Activated T-helper 17 cell treated with anti-CD3 and anti-CD28 coated beads, Interleukin-2, amount 50 U/mL, for 72 hours (primary cell): ENCODE data around the gene NARF. TPM values are rescaled to one million over a fixed set of nuclear protein-coding genes. Genes with fewer than 3 reads are reported as not detected.

ENCODE experiments used
- ATAC-seq: fragments of 150-1000 bp; cut with Tn5 transposase; replicated peaks from 2 replicates; pipeline ENCODE4 v1.10.0; 2021; ENCODE audit warnings: mild to moderate bottlenecking, moderate library complexity
- H3K27ac Mint-ChIP-seq: one replicate; pipeline ENCODE4 v1.8.0; 2022; ENCODE audit warnings: mixed read lengths
- H3K27me3 Mint-ChIP-seq: one replicate; pipeline ENCODE4 v1.8.0; 2022; ENCODE audit warnings: mixed read lengths
- H3K36me3 Mint-ChIP-seq: one replicate; pipeline ENCODE4 v1.8.0; 2022; ENCODE audit warnings: low read depth, mild to moderate bottlenecking, mixed read lengths
- H3K4me1 Mint-ChIP-seq: one replicate; pipeline ENCODE4 v1.8.0; 2022; ENCODE audit warnings: mixed read lengths
- H3K4me3 Mint-ChIP-seq: one replicate; pipeline ENCODE4 v1.8.0; 2022; ENCODE audit warnings: mild to moderate bottlenecking, mixed read lengths
- H3K9me3 Mint-ChIP-seq: one replicate; pipeline ENCODE4 v1.8.0; 2022; ENCODE audit warnings: mixed read lengths
- total RNA-seq, 2 donors: library from RNA; stranded (reverse); gene quantifications; one replicate each; pipeline ENCODE4 v1.2.3, GENCODE V29; 2022

The NARF gene
- total RNA-seq, 2 donors from 2014 or later = 164 to 194 TPM

- H3K4me1 Mint-ChIP-seq = peaks cover 22% of the 10 kb centered on the region
- H3K4me3 Mint-ChIP-seq = no peak overlapping the region
Measured at GRCh38 chr17:82464567-82464929, 6.0 kb downstream of the NARF start.

DNA sequence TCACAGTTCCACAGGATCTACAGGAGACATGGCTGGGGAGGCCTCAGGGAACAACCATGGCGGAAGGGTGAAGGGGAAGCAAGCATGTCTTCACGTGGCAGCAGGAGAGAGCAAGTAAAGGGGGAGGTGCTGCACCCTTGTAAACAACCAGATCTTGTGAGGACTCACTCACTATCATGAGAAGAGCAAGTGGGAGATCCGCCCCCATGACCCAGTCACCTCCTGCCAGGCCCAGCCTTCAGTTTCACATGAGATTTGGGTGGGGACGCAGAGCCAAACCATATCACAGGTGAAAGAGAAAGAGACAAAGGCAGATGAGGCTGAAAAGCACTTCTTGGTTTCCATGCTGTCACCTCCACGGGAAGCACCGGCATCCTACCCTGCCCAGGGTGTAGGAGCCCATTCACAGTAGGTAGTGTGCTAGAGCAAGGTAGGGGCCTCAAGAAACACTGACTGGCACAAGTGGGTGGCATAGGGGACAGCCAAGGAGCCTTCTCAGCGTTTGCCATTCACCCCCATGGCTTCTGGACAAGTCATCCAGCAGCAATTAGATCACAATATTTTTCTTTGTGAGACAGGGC is 6.6 kb downstream of the NARF start:
- Mint-ChIP-seq H3K9me3 (no peaks in the 10 kb centered on the region), H3K36me3 (peaks cover 100% of the 10 kb centered on the region), H3K4me3 (no peak overlapping the region), H3K27ac (no peak overlapping the region), H3K27me3 (no peaks in the 10 kb centered on the region), H3K4me1 (peaks cover 22% of the 10 kb centered on the region)
- peak; percentile 73 for ATAC-seq

More at GRCh38 chr17:82464567-82464929, 6.0 kb downstream of the NARF start:
- Mint-ChIP-seq H3K36me3 (peaks cover 100% of the 10 kb centered on the region), H3K27me3 (no peaks in the 10 kb centered on the region), H3K9me3 (no peaks in the 10 kb centered on the region), H3K27ac (peak overlapping the region; percentile 28)
- no peak for ATAC-seq

DNA sequence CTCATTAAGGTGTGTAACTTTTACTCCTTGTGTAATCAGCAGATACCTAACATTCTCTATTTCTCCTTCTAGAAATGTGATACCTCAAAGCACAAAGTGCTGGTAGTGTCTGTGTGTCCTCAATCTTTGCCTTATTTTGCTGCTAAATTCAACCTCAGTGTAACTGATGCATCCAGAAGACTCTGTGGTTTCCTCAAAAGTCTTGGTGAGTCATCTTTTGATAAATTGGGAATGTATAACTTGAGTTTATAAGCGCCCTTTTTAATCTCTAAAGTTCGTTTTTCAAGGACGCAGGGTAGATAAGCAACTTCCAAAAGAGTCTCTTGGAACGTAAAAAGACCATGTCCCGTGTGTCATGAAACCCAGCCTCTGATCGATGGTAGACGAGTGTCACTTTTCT is 10.2 kb downstream of the NARF start:
- no peaks in the 10 kb centered on the region for H3K9me3 Mint-ChIP-seq

DNA sequence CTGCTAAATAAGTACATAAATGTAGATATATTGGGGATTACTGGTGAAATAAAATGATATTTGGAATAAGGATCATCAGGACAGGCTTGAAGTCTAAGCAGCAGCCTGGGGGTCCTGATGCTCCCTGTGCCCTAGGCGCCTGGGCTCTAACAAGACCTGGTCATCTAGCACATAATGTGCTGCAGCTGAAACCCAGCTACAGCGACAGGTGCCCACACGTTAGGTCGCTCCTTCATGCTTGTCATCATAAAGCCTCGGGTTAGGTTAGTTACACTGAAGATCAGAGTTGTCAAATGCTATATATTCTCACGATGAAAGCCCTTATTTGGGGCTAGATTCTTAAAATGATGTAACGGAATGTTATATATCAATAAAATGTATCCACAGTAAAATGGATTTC is 11.5 kb downstream of the NARF start:
- Mint-ChIP-seq H3K27me3 (no peaks in the 10 kb centered on the region), H3K4me1 (peaks cover 6% of the 10 kb centered on the region), H3K4me3 (no peak overlapping the region), H3K9me3 (no peaks in the 10 kb centered on the region), H3K27ac (no peak overlapping the region), H3K36me3 (peaks cover 97% of the 10 kb centered on the region)
- ATAC-seq = no peak

More for the DNA sequence above, 10.2 kb downstream of the NARF start:
- Mint-ChIP-seq H3K36me3 (peaks cover 98% of the 10 kb centered on the region), H3K4me3 (no peak overlapping the region), H3K27ac (no peak overlapping the region), H3K27me3 (no peaks in the 10 kb centered on the region), H3K4me1 (peaks cover 8% of the 10 kb centered on the region)
- ATAC-seq = no peak

DNA sequence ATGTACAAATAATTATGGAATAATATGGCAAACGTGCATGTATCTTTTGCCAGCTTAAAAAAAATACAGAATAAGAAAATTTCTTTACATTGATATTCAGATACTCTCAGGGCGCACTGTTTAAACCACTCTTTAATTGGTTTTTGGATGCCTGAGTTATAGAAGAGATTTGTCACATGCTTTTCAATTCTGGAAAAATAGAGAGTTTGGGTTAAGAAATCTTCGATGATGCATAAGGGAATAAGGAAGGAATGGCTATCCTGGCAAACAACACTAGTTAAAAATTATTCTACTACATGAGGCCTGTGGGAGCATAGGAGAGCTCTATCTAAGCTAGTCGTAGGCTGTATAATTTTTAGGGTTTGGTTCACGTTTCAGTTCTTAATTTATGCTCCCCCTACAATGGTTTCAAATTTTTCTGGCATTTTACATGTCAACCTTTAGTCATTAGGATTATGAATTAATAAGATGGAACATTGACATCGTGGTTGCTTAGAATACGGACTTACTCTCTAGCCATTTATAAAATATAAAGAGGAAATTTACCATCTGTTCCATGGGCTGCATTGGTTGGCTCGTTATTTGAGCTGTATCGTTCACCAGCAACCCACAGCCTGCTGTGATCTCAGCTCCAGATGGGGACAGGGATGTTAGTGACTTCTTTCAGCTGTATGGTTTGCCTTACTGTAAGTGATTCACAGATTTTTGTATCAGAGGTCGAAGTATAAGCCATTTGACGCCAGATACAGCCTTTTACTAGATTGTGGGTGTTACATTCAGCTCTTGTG is 15.9 kb downstream of the NARF start:
- H3K36me3 Mint-ChIP-seq = peaks cover 88% of the 10 kb centered on the region
- ATAC-seq = no peak
- H3K4me3 Mint-ChIP-seq = no peak overlapping the region
- H3K9me3 Mint-ChIP-seq = no peaks in the 10 kb centered on the region
- no peak overlapping the region for H3K27ac Mint-ChIP-seq
- H3K4me1 Mint-ChIP-seq = peaks cover 6% of the 10 kb centered on the region
- no peaks in the 10 kb centered on the region for H3K27me3 Mint-ChIP-seq

GRCh38 chr17:82475458-82475857 is 16.9 kb downstream of the NARF start:
- no peaks in the 10 kb centered on the region for H3K9me3 Mint-ChIP-seq
- H3K4me3 Mint-ChIP-seq = no peak overlapping the region
- peaks cover 6% of the 10 kb centered on the region for H3K4me1 Mint-ChIP-seq
- ATAC-seq = no peak
- no peaks in the 10 kb centered on the region for H3K27me3 Mint-ChIP-seq
- H3K27ac Mint-ChIP-seq = no peak overlapping the region
- peaks cover 88% of the 10 kb centered on the region for H3K36me3 Mint-ChIP-seq

DNA sequence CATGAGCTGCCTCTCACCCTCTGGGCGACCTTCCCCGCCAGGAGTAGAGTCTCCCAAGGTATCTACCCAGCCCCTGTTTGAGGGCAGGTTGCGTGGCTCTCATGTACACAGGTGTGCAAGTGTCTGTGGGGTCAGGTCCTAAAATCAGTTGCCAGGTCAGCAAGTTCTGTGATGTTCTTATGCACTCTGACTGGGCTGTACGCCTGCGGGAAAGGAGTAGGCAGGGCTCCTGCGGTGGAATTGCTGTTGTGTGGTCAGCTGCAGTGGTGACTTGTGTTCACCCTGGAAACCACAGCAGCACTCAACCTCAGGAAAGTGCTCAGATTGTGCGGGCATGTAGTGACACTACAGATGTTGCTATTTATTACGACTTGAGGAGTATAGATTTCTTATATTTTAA is 19.4 kb downstream of the NARF start:
- no peak overlapping the region for H3K4me3 Mint-ChIP-seq
- no peaks in the 10 kb centered on the region for H3K27me3 Mint-ChIP-seq
- H3K36me3 Mint-ChIP-seq = peaks cover 87% of the 10 kb centered on the region
- H3K4me1 Mint-ChIP-seq = peaks cover 6% of the 10 kb centered on the region
- H3K27ac Mint-ChIP-seq = peak overlapping the region; percentile 46
- H3K9me3 Mint-ChIP-seq = no peaks in the 10 kb centered on the region
- ATAC-seq = no peak

DNA sequence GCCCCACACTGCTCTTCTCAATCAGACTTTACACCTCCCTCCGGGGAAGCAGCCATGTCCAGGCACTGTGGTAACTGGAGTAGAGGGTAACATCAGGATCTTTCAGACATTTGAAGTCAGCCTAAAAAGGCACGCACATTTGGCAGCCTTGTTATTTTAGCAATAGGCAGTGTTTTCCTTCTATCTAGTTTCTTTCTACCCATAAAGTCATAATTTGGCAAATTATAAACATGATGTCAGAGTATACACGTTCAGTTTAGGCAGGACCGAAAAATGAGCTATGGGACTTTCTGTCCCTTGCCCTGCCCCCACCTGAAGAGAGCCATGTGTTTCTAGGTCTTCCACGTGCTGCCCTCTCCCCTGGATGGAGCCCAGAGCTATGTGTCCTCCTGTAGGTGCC is 21.1 kb downstream of the NARF start:
- Mint-ChIP-seq H3K4me3 (no peak overlapping the region), H3K27ac (no peak overlapping the region), H3K4me1 (peaks cover 6% of the 10 kb centered on the region), H3K36me3 (peaks cover 89% of the 10 kb centered on the region), H3K27me3 (no peaks in the 10 kb centered on the region), H3K9me3 (no peaks in the 10 kb centered on the region)
- ATAC-seq = no peak

DNA sequence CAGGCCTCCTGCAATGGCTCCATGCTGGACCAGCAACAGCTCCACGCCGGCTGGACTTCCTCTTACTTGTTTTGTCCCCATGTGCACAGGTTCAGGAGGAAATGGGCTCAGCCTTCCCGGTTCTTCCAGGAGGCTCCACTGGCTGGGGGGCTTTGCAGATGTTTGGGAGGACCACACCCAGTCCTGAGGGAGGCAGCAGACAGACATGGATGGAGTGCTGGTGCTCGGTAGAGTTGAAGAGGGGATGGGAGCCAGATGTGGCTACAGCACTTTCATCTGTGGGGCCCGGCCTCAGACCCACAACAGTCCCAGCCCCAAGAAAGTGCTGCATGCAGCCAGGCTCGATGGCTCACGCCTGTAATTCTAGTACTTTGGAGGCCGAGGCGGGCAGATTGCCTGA is 21.8 kb downstream of the NARF start:
- peaks cover 89% of the 10 kb centered on the region for H3K36me3 Mint-ChIP-seq
- H3K27ac Mint-ChIP-seq = no peak overlapping the region
- no peaks in the 10 kb centered on the region for H3K9me3 Mint-ChIP-seq
- no peak for ATAC-seq
- H3K4me3 Mint-ChIP-seq = no peak overlapping the region
- peaks cover 6% of the 10 kb centered on the region for H3K4me1 Mint-ChIP-seq
- H3K27me3 Mint-ChIP-seq = no peaks in the 10 kb centered on the region

DNA sequence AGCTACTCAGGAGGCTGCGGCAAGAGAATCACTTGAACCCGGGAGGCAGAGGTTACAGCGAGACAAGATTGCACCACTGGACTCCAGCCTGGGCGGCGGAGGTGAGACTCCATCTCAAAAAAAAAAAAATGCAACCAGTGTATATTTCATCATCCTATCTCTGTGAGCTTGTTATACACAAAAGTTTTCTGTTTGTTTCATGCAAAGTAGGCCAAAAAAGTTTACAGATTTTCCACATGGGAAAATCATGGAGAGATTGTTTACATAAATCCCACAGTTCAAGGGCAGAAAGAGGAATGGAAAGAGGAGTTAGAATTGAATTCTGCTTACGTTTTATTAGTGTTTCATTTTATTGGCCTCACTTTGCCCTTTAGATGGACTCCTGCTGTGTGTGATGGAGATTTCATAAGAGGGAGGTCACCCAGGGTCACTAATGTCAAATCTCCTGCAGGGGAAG is 24.7 kb downstream of the NARF start:
- Mint-ChIP-seq H3K36me3 (peaks cover 98% of the 10 kb centered on the region), H3K27me3 (no peaks in the 10 kb centered on the region), H3K4me3 (no peak overlapping the region), H3K4me1 (peaks cover 9% of the 10 kb centered on the region), H3K9me3 (no peaks in the 10 kb centered on the region), H3K27ac (no peak overlapping the region)
- ATAC-seq = no peak

- no peak for ATAC-seq
- Mint-ChIP-seq H3K4me1 (peaks cover 9% of the 10 kb centered on the region), H3K36me3 (peaks cover 99% of the 10 kb centered on the region), H3K27me3 (no peaks in the 10 kb centered on the region), H3K9me3 (no peaks in the 10 kb centered on the region), H3K27ac (no peak overlapping the region), H3K4me3 (no peak overlapping the region)
Measured at GRCh38 chr17:82483836-82484235, 25.3 kb downstream of the NARF start.

DNA sequence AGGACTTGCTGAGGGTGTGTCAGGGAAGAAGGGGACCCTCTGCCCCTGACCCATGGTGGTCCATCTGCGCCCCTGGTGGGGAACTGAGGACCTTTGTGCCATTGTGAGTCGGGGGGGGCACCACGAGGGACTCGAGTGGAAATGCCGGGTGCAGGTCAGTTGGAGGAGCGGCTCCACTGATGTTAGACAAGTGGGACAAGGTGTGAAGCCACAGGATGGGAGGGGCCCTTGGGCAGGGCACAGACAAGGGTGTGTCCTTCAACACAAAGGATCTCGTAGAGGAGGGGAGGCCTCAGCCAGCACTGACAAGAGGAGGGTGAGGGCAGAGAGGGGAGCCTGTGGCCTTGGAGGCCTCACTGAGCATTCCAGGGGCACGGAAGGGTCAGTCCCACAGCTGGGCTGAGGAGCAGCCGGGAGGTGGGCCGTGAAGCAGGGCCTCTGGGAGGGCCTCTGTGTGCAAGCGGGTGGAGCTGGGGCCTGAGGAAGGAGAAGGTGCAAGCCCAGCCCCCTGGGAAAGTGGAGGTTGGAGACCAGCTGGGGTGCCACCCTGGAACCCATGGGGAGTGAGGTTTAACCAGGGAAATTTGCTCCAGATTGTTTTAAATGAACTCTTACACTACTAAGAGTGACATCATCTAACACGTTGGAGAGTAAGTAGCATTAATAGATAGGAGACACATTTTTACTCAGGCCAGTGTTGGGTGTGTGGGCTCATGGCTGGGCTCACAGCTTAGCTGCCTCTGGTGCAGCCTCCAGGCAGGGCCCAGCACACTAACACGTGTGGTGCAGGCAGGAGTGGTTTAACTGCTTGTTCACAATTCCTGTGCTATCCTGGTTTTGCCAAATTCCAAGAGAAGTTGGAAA is 27.9 kb downstream of the NARF start:
- H3K4me3 Mint-ChIP-seq = no peak overlapping the region

GRCh38 chr17:82487910-82488309 is 29.4 kb downstream of the NARF start:
- peaks cover 65% of the 10 kb centered on the region for H3K36me3 Mint-ChIP-seq
- no peaks in the 10 kb centered on the region for H3K9me3 Mint-ChIP-seq

More for the DNA sequence above, 27.9 kb downstream of the NARF start:
- Mint-ChIP-seq H3K27ac (peak overlapping the region; percentile 75), H3K4me1 (peaks cover 9% of the 10 kb centered on the region), H3K27me3 (no peaks in the 10 kb centered on the region), H3K9me3 (no peaks in the 10 kb centered on the region), H3K36me3 (peaks cover 78% of the 10 kb centered on the region)
- no peak for ATAC-seq

GRCh38 chr17:82489117-82489516 is 30.6 kb downstream of the NARF start:
- peaks cover 53% of the 10 kb centered on the region for H3K36me3 Mint-ChIP-seq
- H3K27ac Mint-ChIP-seq = peak overlapping the region; percentile 15
- ATAC-seq = no peak
- H3K9me3 Mint-ChIP-seq = no peaks in the 10 kb centered on the region
- no peak overlapping the region for H3K4me3 Mint-ChIP-seq
- H3K4me1 Mint-ChIP-seq = peaks cover 9% of the 10 kb centered on the region
- no peaks in the 10 kb centered on the region for H3K27me3 Mint-ChIP-seq

More at GRCh38 chr17:82487910-82488309, 29.4 kb downstream of the NARF start:
- ATAC-seq = no peak
- no peaks in the 10 kb centered on the region for H3K27me3 Mint-ChIP-seq
- peaks cover 9% of the 10 kb centered on the region for H3K4me1 Mint-ChIP-seq
- no peak overlapping the region for H3K27ac Mint-ChIP-seq
- H3K4me3 Mint-ChIP-seq = no peak overlapping the region
